WI38 (cell line): ENCODE data around the gene RSAD2.

Experiments used
- H3K4me3 ChIP-seq: 2 replicates; pipeline ENCODE4 v1.5.1; 2011; ENCODE audit warnings: low read depth, mild to moderate bottlenecking, control low read depth, low read length
- CTCF ChIP-seq: IDR thresholded peaks from 2 replicates; pipeline ENCODE4 v1.5.1; 2012; ENCODE audit warnings: low read depth, mild to moderate bottlenecking, control low read depth, low read length

RSAD2 gene

GRCh38 chr2:6864923-6865345 lies 12.6 kb upstream of the RSAD2 start:
- no peak for TF ChIP-seq CTCF
- H3K4me3 ChIP-seq = peak overlapping the region; percentile 60; the same call in 1 of the 2 replicates

- no peak for TF ChIP-seq CTCF
- peak within 1 kb of the TSS; percentile 60 for H3K4me3 ChIP-seq
Measured at GRCh38 chr2:6865346-6866274, 12.0 kb upstream of the RSAD2 start, which contains the start of gene CMPK2. Gene CMPK2, minus strand, starts transcription at chr2:6865907. Its CDS starts 211 bp downstream, at chr2:6865696.

GRCh38 chr2:6866275-6866671 lies 11.3 kb upstream of the RSAD2 start:
- H3K4me3 ChIP-seq = peak overlapping the region; percentile 60
- no peak for TF ChIP-seq CTCF

GRCh38 chr2:6866982-6867381 lies 10.6 kb upstream of the RSAD2 start:
- no peak for TF ChIP-seq CTCF
- no peak overlapping the region for H3K4me3 ChIP-seq

GRCh38 chr2:6872394-6872793 lies 5.2 kb upstream of the RSAD2 start:
- H3K4me3 ChIP-seq = no peak overlapping the region
- TF ChIP-seq CTCF = no peak

GRCh38 chr2:6874032-6874431 lies 3.5 kb upstream of the RSAD2 start:
- no peak overlapping the region for H3K4me3 ChIP-seq
- no peak for TF ChIP-seq CTCF

- TF ChIP-seq CTCF = no peak
- no peak overlapping the region for H3K4me3 ChIP-seq
Measured at GRCh38 chr2:6876309-6876708, 1.3 kb upstream of the RSAD2 start.
